ENCODE results near the gene MCM9. TPM values are rescaled to one million over a fixed set of nuclear protein-coding genes. Genes with fewer than 3 reads are reported as not detected.

The MCM9 gene
- polyA plus RNA-seq, 3 donors, result 9.4 to 11.9 (median 9.8) TPM

DNA sequence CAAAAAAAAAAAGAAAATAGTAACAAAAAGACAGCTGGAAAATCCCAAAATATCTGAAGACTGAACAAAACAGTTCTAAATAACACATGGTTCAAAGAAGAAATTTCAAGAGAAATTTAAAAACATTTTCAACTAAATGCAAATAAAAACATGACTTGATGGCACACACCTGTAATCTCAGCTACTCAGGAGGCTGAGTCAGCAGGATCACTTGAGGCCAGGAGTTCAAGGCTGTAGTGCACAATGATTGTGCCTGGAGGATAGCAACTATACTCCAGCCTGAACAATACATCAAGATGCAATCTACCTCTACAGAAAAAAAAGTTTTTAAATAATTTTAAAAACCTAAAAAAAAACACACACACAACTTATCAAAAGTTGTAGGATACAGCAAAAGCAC, 62.6 kb downstream of the MCM9 start:
- H3K9ac ChIP-seq (ENCODE audit: insufficient read depth, low read length, poor library complexity, severe bottlenecking), result no peak overlapping the region
- Mint-ChIP-seq H3K36me3 (peaks cover 13 to 30% of the 10 kb centered on the region in 2 donors), H3K27me3 (ENCODE audit: low read depth in 3 of 3) (no peaks in the 10 kb centered on the region), H3K9me3 (peaks cover 0 to 6% (median 3%) of the 10 kb centered on the region in 7 donors), H3K4me3 (no peak overlapping the region), H3K4me1 (peaks cover 22% of the 10 kb centered on the region), H3K27ac (no peak overlapping the region)
- peaks cover 70% of the 10 kb centered on the region for H3K79me2 ChIP-seq (ENCODE audit: insufficient read depth, low read length)
- peaks cover 0 to 2% of the 10 kb centered on the region in 2 donors for H3K4me1 ChIP-seq (ENCODE audit: control insufficient read depth in 1 of 2, insufficient read depth in 2 of 2, low read length in 2 of 2)
- H3K4me2 ChIP-seq (replicated peaks; ENCODE audit: extremely low read depth, low read length, poor library complexity, severe bottlenecking), result no peak overlapping the region
- intact Hi-C loops (cut with micrococcal nuclease), result no loop called here
- H2AFZ ChIP-seq (ENCODE audit: insufficient read depth, low read depth, low read length, poor library complexity, severe bottlenecking), result no peak overlapping the region
- DNase-seq, result no peak
- H3K4me3 ChIP-seq (replicated peaks in 1 of 3; ENCODE audit: low read depth in 2 of 3, low read length in 3 of 3), result no peak overlapping the region
- H4K20me1 ChIP-seq (ENCODE audit: insufficient read depth, low read length), result peaks cover 53% of the 10 kb centered on the region
- H3K36me3 ChIP-seq (replicated peaks in 1 of 2; ENCODE audit: control insufficient read depth in 1 of 2, insufficient read depth in 2 of 2, low read length in 2 of 2), result peaks cover 0 to 6% of the 10 kb centered on the region in 2 donors
- no peak for TF ChIP-seq CTCF (IDR thresholded peaks at IDR 0.05)
- H3K27ac ChIP-seq (ENCODE audit: low read depth in 1 of 2, low read length in 2 of 2), result no peak overlapping the region
- no peaks in the 10 kb centered on the region for H3K9me3 ChIP-seq (replicated peaks in 1 of 2; ENCODE audit: control insufficient read depth in 1 of 2, insufficient read depth in 1 of 2, low read length in 2 of 2)
- H3K27me3 ChIP-seq (ENCODE audit: control insufficient read depth in 2 of 2, insufficient read depth in 2 of 2, low read length in 2 of 2), result no peaks in the 10 kb centered on the region

DNA sequence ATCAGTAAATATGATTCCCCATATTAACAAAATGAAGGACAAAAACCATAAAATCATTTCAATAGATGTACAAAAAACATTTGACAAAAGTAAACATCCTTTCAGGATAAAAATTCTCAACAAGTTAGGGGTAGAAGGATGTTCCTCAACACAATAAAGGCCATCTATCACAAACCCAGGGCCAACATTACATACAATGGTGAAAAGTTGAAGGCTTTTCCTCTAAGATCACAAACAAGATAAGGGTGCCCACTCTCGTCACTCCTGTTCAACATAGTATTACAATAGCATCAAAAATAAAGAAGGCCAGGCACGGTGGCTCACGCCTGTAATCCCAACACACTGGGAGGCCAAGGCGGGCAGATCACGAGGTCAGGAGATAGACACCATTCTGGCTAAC, 63.6 kb downstream of the MCM9 start:
- Histone ChIP-seq H3K27ac (ENCODE audit: low read depth in 1 of 2, low read length in 2 of 2) (no peak overlapping the region), H4K20me1 (ENCODE audit: insufficient read depth, low read length) (peaks cover 54% of the 10 kb centered on the region), H3K4me3 (replicated peaks in 1 of 3; ENCODE audit: low read depth in 2 of 3, low read length in 3 of 3) (no peak overlapping the region), H3K4me1 (ENCODE audit: control insufficient read depth in 1 of 2, insufficient read depth in 2 of 2, low read length in 2 of 2) (peaks cover 0 to 2% of the 10 kb centered on the region in 2 donors), H3K9me3 (replicated peaks in 1 of 2; ENCODE audit: control insufficient read depth in 1 of 2, insufficient read depth in 1 of 2, low read length in 2 of 2) (no peaks in the 10 kb centered on the region), H3K9ac (ENCODE audit: insufficient read depth, low read length, poor library complexity, severe bottlenecking) (no peak overlapping the region), H3K36me3 (replicated peaks in 1 of 2; ENCODE audit: control insufficient read depth in 1 of 2, insufficient read depth in 2 of 2, low read length in 2 of 2) (no peaks in the 10 kb centered on the region), H2AFZ (ENCODE audit: insufficient read depth, low read depth, low read length, poor library complexity, severe bottlenecking) (no peak overlapping the region), H3K4me2 (replicated peaks; ENCODE audit: extremely low read depth, low read length, poor library complexity, severe bottlenecking) (no peak overlapping the region), H3K79me2 (ENCODE audit: insufficient read depth, low read length) (peaks cover 70% of the 10 kb centered on the region), H3K27me3 (ENCODE audit: control insufficient read depth in 2 of 2, insufficient read depth in 2 of 2, low read length in 2 of 2) (no peaks in the 10 kb centered on the region)
- WGBS (ENCODE audit: insufficient coverage), result 100% methylated on average over 2 of the region's 5 CpGs
- Mint-ChIP-seq H3K4me3 (no peak overlapping the region), H3K27me3 (ENCODE audit: low read depth in 3 of 3) (no peaks in the 10 kb centered on the region), H3K36me3 (peaks cover 10 to 30% of the 10 kb centered on the region in 2 donors), H3K27ac (no peak overlapping the region), H3K4me1 (peaks cover 22% of the 10 kb centered on the region), H3K9me3 (peaks cover 0 to 7% (median 4%) of the 10 kb centered on the region in 7 donors)
- no peak for DNase-seq
- intact Hi-C loops (cut with micrococcal nuclease), result no loop called here
- no peak for TF ChIP-seq CTCF (IDR thresholded peaks at IDR 0.05)

All from CD14-positive monocyte (primary cell).